ENCODE measurements around the gene INPP1. TPM values are rescaled to one million over a fixed set of nuclear protein-coding genes. Genes with fewer than 3 reads are reported as not detected.
"Not testable (repeated sequence)": the region's sequence is repeated elsewhere in the genome, so short reads cannot be mapped to it uniquely, and the experiment has no call there.

The INPP1 gene
- total RNA-seq (2014; rRNA removed; shearing (Covaris generic)) = 4.5 and 5.4 TPM in 2 replicates
- 13.5 and 15.0 TPM in 2 replicates for polyA plus RNA-seq (2015; cell fraction: cytosol; rRNA removed)
- polyA plus RNA-seq (2015; cell fraction: nucleus; rRNA removed) = 15.3 and 17.4 TPM in 2 replicates

- peak; percentile 41 for DNase-seq (ENCODE audit: low read depth)
Measured at GRCh38 chr2:190343536-190344275, at the start of gene INPP1. Gene INPP1 (plus strand): TSS chr2:190343589. CDS start chr2:190360103, 16,514 bp downstream.

GRCh38 chr2:190297880-190298279 lies 45.5 kb upstream of the INPP1 start:
- not testable (repeated sequence) for DNase-seq (ENCODE audit: low read depth)

- no peak for DNase-seq (ENCODE audit: low read depth)
Measured at GRCh38 chr2:190301032-190301431, 42.4 kb upstream of the INPP1 start.

- no peak for DNase-seq (ENCODE audit: low read depth)
Measured at GRCh38 chr2:190302052-190302451, 41.3 kb upstream of the INPP1 start.

- no peak for DNase-seq (ENCODE audit: low read depth)
Measured at GRCh38 chr2:190303647-190304046, 39.7 kb upstream of the INPP1 start.

- no peak for DNase-seq (ENCODE audit: low read depth)
Measured at GRCh38 chr2:190304404-190304803, 39.0 kb upstream of the INPP1 start.

- no peak for DNase-seq (ENCODE audit: low read depth)
Measured at GRCh38 chr2:190308031-190308430, 35.4 kb upstream of the INPP1 start.

GRCh38 chr2:190311893-190312634 lies 31.3 kb upstream of the INPP1 start:
- no peak for DNase-seq (ENCODE audit: low read depth)

- DNase-seq (ENCODE audit: low read depth) = not testable (repeated sequence)
Measured at GRCh38 chr2:190312635-190313025, 30.8 kb upstream of the INPP1 start.

GRCh38 chr2:190313880-190314279 lies 29.5 kb upstream of the INPP1 start:
- DNase-seq (ENCODE audit: low read depth) = no peak

GRCh38 chr2:190315273-190315672 lies 28.1 kb upstream of the INPP1 start:
- DNase-seq (ENCODE audit: low read depth) = no peak

GRCh38 chr2:190318514-190318913 lies 24.9 kb upstream of the INPP1 start:
- DNase-seq (ENCODE audit: low read depth) = no peak

- DNase-seq (ENCODE audit: low read depth) = peak; percentile 12
Measured at GRCh38 chr2:190318931-190319554, 24.3 kb upstream of the INPP1 start.

GRCh38 chr2:190319555-190320498 lies 23.6 kb upstream of the INPP1 start, which contains the start of gene HIBCH:
Gene HIBCH (minus strand): TSS chr2:190319826. CDS start chr2:190319750, 76 bp downstream.
- peak; percentile 99 for DNase-seq (ENCODE audit: low read depth)

- no peak for DNase-seq (ENCODE audit: low read depth)
Measured at GRCh38 chr2:190320696-190321095, 22.7 kb upstream of the INPP1 start.

GRCh38 chr2:190323406-190323805 lies 20.0 kb upstream of the INPP1 start:
- no peak for DNase-seq (ENCODE audit: low read depth)

- no peak for DNase-seq (ENCODE audit: low read depth)
Measured at GRCh38 chr2:190325588-190325987, 17.8 kb upstream of the INPP1 start.

- no peak for DNase-seq (ENCODE audit: low read depth)
Measured at GRCh38 chr2:190327867-190328572, 15.4 kb upstream of the INPP1 start.

GRCh38 chr2:190328573-190329147 lies 14.7 kb upstream of the INPP1 start:
- DNase-seq (ENCODE audit: low read depth) = no peak

- DNase-seq (ENCODE audit: low read depth) = no peak
Measured at GRCh38 chr2:190333395-190333794, 10.0 kb upstream of the INPP1 start.

Data from HT1080 (cell line).